ENCODE data around the gene E2F1.
"Not testable (repeated sequence)": the region's sequence is repeated elsewhere in the genome, so short reads cannot be mapped to it uniquely, and the experiment has no call there.

E2F1 gene

GRCh38 chr20:33701629-33702450 is 15.7 kb upstream of the E2F1 start:
- 100% methylated on average over 17 of the region's 27 CpGs for WGBS (ENCODE audit: insufficient coverage)
- Histone ChIP-seq H3K4me3 (ENCODE audit: control insufficient read depth in 1 of 7, extremely low read depth in 1 of 7, insufficient read depth in 4 of 7, low read depth in 2 of 7, low read length in 6 of 7) (no peak overlapping the region), H3K27ac (ENCODE audit: insufficient read depth in 1 of 2, low read depth in 1 of 2, low read length in 2 of 2, poor library complexity in 1 of 2, severe bottlenecking in 2 of 2) (no peak overlapping the region), H3K27me3 (replicated peaks in 2 of 5; ENCODE audit: control insufficient read depth in 4 of 5, insufficient read depth in 5 of 5, low read length in 4 of 5) (no peaks in the 10 kb centered on the region), H3K4me1 (ENCODE audit: control extremely low read depth in 1 of 4, control insufficient read depth in 4 of 4, insufficient read depth in 4 of 4, low read length in 3 of 4) (no peaks in the 10 kb centered on the region), H3K9me3 (ENCODE audit: control extremely low read depth in 1 of 5, control insufficient read depth in 4 of 5, insufficient read depth in 2 of 5, low read depth in 1 of 5, low read length in 4 of 5) (no peaks in the 10 kb centered on the region), H3K36me3 (ENCODE audit: control insufficient read depth in 4 of 4, insufficient read depth in 4 of 4, low read length in 3 of 4) (peaks cover 0 to 7% (median 2%) of the 10 kb centered on the region in 4 experiments)
- POLR2A ChIA-PET, result no interaction called here
- no peak for DNase-seq
- CTCF ChIA-PET, result no interaction called here

- POLR2A ChIA-PET; CTCF ChIA-PET; H3K9me3 ChIP-seq (ENCODE audit: control extremely low read depth in 1 of 5, control insufficient read depth in 4 of 5, insufficient read depth in 2 of 5, low read depth in 1 of 5, low read length in 4 of 5); H3K27me3 ChIP-seq (replicated peaks in 2 of 5; ENCODE audit: control insufficient read depth in 4 of 5, insufficient read depth in 5 of 5, low read length in 4 of 5); H3K36me3 ChIP-seq (ENCODE audit: control insufficient read depth in 4 of 4, insufficient read depth in 4 of 4, low read length in 3 of 4); H3K4me3 ChIP-seq (ENCODE audit: control insufficient read depth in 1 of 7, extremely low read depth in 1 of 7, insufficient read depth in 4 of 7, low read depth in 2 of 7, low read length in 6 of 7); DNase-seq; H3K4me1 ChIP-seq (ENCODE audit: control extremely low read depth in 1 of 4, control insufficient read depth in 4 of 4, insufficient read depth in 4 of 4, low read length in 3 of 4); H3K27ac ChIP-seq (ENCODE audit: insufficient read depth in 1 of 2, low read depth in 1 of 2, low read length in 2 of 2, poor library complexity in 1 of 2, severe bottlenecking in 2 of 2): not testable (repeated sequence)
- 97% methylated on average over 26 of the region's 45 CpGs for WGBS (ENCODE audit: insufficient coverage)
These were observed 14.7 kb upstream of the E2F1 start for GRCh38 chr20:33700696-33701441.

- H3K36me3 ChIP-seq (ENCODE audit: control insufficient read depth in 4 of 4, insufficient read depth in 4 of 4, low read length in 3 of 4); H3K27ac ChIP-seq (ENCODE audit: insufficient read depth in 1 of 2, low read depth in 1 of 2, low read length in 2 of 2, poor library complexity in 1 of 2, severe bottlenecking in 2 of 2); H3K9me3 ChIP-seq (ENCODE audit: control extremely low read depth in 1 of 5, control insufficient read depth in 4 of 5, insufficient read depth in 2 of 5, low read depth in 1 of 5, low read length in 4 of 5); CTCF ChIA-PET; POLR2A ChIA-PET; H3K4me1 ChIP-seq (ENCODE audit: control extremely low read depth in 1 of 4, control insufficient read depth in 4 of 4, insufficient read depth in 4 of 4, low read length in 3 of 4); H3K27me3 ChIP-seq (replicated peaks in 2 of 5; ENCODE audit: control insufficient read depth in 4 of 5, insufficient read depth in 5 of 5, low read length in 4 of 5); H3K4me3 ChIP-seq (ENCODE audit: control insufficient read depth in 1 of 7, extremely low read depth in 1 of 7, insufficient read depth in 4 of 7, low read depth in 2 of 7, low read length in 6 of 7); DNase-seq: not testable (repeated sequence)
- WGBS (ENCODE audit: insufficient coverage), result 95% methylated on average over 6 of the region's 27 CpGs
These were observed 12.8 kb upstream of the E2F1 start for GRCh38 chr20:33698966-33699365.

GRCh38 chr20:33697129-33697528 is 10.9 kb upstream of the E2F1 start:
- Histone ChIP-seq H3K9me3 (ENCODE audit: control extremely low read depth in 1 of 5, control insufficient read depth in 4 of 5, insufficient read depth in 2 of 5, low read depth in 1 of 5, low read length in 4 of 5) (no peaks in the 10 kb centered on the region), H3K4me3 (ENCODE audit: control insufficient read depth in 1 of 7, extremely low read depth in 1 of 7, insufficient read depth in 4 of 7, low read depth in 2 of 7, low read length in 6 of 7) (no peak overlapping the region), H3K36me3 (ENCODE audit: control insufficient read depth in 4 of 4, insufficient read depth in 4 of 4, low read length in 3 of 4) (no peaks in the 10 kb centered on the region), H3K27me3 (replicated peaks in 2 of 5; ENCODE audit: control insufficient read depth in 4 of 5, insufficient read depth in 5 of 5, low read length in 4 of 5) (no peaks in the 10 kb centered on the region), H3K4me1 (ENCODE audit: control extremely low read depth in 1 of 4, control insufficient read depth in 4 of 4, insufficient read depth in 4 of 4, low read length in 3 of 4) (no peaks in the 10 kb centered on the region), H3K27ac (ENCODE audit: insufficient read depth in 1 of 2, low read depth in 1 of 2, low read length in 2 of 2, poor library complexity in 1 of 2, severe bottlenecking in 2 of 2) (no peak overlapping the region)
- CTCF ChIA-PET, result no interaction called here
- no peak for DNase-seq
- WGBS (ENCODE audit: insufficient coverage), result 93% methylated on average over 7 of the region's 8 CpGs
- POLR2A ChIA-PET, result interaction anchor here (0.7 kb wide), 1 partner anchor 10 kb away, joined by 3 read pairs; no protein-coding TSS in a partner anchor

GRCh38 chr20:33696448-33696847 is 10.3 kb upstream of the E2F1 start:
- no peaks in the 10 kb centered on the region for H3K27me3 ChIP-seq (replicated peaks in 2 of 5; ENCODE audit: control insufficient read depth in 4 of 5, insufficient read depth in 5 of 5, low read length in 4 of 5)
- no peak overlapping the region for H3K4me3 ChIP-seq (ENCODE audit: control insufficient read depth in 1 of 7, extremely low read depth in 1 of 7, insufficient read depth in 4 of 7, low read depth in 2 of 7, low read length in 6 of 7)
- H3K27ac ChIP-seq (ENCODE audit: insufficient read depth in 1 of 2, low read depth in 1 of 2, low read length in 2 of 2, poor library complexity in 1 of 2, severe bottlenecking in 2 of 2), result no peak overlapping the region
- DNase-seq, result no peak
- no peaks in the 10 kb centered on the region for H3K36me3 ChIP-seq (ENCODE audit: control insufficient read depth in 4 of 4, insufficient read depth in 4 of 4, low read length in 3 of 4)
- ChIA-PET POLR2A (no interaction called here), CTCF (no interaction called here)
- no peaks in the 10 kb centered on the region for H3K4me1 ChIP-seq (ENCODE audit: control extremely low read depth in 1 of 4, control insufficient read depth in 4 of 4, insufficient read depth in 4 of 4, low read length in 3 of 4)
- H3K9me3 ChIP-seq (ENCODE audit: control extremely low read depth in 1 of 5, control insufficient read depth in 4 of 5, insufficient read depth in 2 of 5, low read depth in 1 of 5, low read length in 4 of 5), result no peaks in the 10 kb centered on the region
- 100% methylated on average over 2 of the region's 4 CpGs for WGBS (ENCODE audit: insufficient coverage)

GRCh38 chr20:33694639-33695012 is 8.4 kb upstream of the E2F1 start:
- Histone ChIP-seq H3K4me1 (ENCODE audit: control extremely low read depth in 1 of 4, control insufficient read depth in 4 of 4, insufficient read depth in 4 of 4, low read length in 3 of 4) (peaks cover 0 to 7% (median 6%) of the 10 kb centered on the region in 4 experiments), H3K27ac (ENCODE audit: insufficient read depth in 1 of 2, low read depth in 1 of 2, low read length in 2 of 2, poor library complexity in 1 of 2, severe bottlenecking in 2 of 2) (no peak overlapping the region), H3K9me3 (ENCODE audit: control extremely low read depth in 1 of 5, control insufficient read depth in 4 of 5, insufficient read depth in 2 of 5, low read depth in 1 of 5, low read length in 4 of 5) (no peaks in the 10 kb centered on the region), H3K27me3 (replicated peaks in 2 of 5; ENCODE audit: control insufficient read depth in 4 of 5, insufficient read depth in 5 of 5, low read length in 4 of 5) (no peaks in the 10 kb centered on the region), H3K36me3 (ENCODE audit: control insufficient read depth in 4 of 4, insufficient read depth in 4 of 4, low read length in 3 of 4) (no peaks in the 10 kb centered on the region), H3K4me3 (ENCODE audit: control insufficient read depth in 1 of 7, extremely low read depth in 1 of 7, insufficient read depth in 4 of 7, low read depth in 2 of 7, low read length in 6 of 7) (no peak overlapping the region)
- 98% methylated on average over 4 of the region's 6 CpGs for WGBS (ENCODE audit: insufficient coverage)
- no peak for DNase-seq
- ChIA-PET CTCF (no interaction called here), POLR2A (interaction anchor here (0.7 kb wide), 1 partner anchor 442 kb away, joined by 4 read pairs; no protein-coding TSS in a partner anchor)

Data from common myeloid progenitor, CD34-positive (primary cell).